NCI-H748 treated with DMSO at 0.1 percent for 48 hours (cell line): ENCODE measurements around the gene PPA2.
"Not testable (repeated sequence)": the region's sequence is repeated elsewhere in the genome, so short reads cannot be mapped to it uniquely, and the experiment has no call there.

Experiments
- DNase-seq: peaks from one replicate; lab custom pipeline; 2025; lab: John Stamatoyannopoulos, UW

PPA2 gene

DNA sequence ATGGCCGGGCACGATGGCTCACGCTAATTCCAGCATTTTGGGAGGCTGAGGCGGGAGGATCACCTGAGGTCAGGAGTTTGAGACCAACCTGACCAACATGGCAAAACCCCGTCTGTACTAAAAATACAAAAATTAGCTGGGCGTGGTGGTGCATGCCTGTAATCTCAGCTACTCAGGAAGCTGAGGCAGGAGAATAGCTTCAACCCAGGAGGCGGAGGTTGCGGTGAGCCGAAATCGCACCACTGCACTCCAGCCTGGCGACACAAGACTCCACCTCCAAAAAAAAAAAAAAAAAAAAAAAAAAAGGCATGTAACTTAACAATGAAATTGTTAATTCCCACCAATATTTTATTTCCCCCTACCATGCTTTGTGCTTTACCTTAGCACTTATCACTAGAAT is 15.3 kb downstream of the PPA2 start:
- not testable (repeated sequence) for DNase-seq

DNA sequence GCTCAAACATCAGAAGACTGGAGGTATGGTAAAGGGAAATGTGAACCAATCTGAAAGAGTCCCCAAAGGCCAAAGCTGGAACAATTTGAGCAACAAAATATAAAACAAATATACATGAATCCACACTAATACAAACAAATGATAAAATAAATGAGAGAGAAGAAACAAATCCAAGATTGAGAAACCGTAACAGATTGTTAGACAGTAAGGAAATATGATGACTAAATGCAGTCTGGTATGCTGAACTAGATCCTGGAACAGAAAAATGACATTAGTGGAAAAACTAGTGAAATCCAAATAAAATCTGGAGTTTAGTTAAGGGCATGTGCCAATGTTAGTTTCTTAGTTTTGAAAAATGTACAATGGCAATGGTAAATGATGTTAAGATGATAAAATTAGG is 15.9 kb downstream of the PPA2 start:
- no peak for DNase-seq

DNA sequence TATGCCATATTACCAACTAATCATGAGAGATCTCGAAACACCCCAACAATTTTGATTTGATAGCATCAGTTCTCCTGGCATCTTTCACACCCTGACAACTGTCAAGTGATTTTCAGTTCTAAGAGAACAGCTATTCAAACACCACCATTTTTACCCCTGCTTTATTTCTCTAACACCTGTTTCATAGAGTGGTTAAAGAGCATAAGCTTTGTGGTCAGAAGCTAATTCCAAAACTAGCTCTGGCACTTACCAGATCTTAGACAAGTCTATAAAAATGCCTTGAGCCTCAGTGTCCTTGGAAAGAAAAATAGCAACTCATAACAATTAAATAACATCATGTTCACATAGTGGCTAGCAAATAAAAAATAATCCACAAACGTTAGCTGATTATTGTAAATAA is 17.9 kb downstream of the PPA2 start:
- no peak for DNase-seq

DNA sequence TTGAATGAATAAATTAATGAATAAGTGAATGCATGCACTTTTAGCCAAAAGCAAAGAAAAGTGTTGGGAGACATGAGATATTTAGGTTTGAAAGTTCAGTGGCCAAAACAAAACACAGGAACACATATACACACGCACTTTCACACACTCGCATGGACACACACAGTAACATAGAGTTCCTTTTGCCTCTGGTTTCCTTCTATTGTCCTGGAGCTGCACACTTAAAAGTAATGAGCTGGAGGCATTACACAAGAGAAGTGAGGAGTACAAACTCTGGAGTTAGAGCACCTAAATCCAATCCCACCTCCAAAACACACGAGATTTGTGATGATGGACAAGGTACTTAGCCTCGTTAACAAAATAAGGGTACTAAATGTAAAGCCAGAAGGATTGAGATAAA is 18.7 kb downstream of the PPA2 start:
- DNase-seq = no peak

DNA sequence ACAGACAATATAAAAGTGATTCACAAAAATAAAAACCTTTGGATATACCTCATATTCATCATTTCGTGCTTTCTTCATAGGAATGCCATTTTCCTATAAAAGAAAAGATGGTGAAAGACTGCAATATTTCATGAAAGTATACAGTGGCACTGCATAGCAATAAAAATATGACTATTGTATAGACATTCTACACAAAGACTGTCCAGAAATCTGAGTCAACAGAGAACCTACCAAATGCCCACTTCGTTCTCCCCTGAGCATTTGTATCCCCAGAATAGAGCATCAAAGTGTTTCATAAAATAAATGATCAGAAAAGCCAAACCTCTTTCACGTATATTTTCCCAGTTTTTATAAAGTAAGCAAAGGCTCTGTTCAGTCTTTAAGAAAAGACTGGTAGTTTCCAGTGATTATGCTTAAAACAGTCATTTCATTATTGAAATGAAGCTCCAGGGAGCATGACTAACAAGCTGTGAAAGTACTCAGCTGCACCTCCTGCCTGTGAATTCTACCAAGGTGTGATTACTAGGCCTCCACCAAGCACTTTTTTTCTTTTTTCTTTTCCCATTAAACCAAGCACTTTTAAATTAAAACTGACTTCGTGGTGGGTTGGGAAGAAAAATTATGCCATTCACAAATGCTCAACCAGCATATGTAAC is 20.2 kb downstream of the PPA2 start:
- DNase-seq = no peak

DNA sequence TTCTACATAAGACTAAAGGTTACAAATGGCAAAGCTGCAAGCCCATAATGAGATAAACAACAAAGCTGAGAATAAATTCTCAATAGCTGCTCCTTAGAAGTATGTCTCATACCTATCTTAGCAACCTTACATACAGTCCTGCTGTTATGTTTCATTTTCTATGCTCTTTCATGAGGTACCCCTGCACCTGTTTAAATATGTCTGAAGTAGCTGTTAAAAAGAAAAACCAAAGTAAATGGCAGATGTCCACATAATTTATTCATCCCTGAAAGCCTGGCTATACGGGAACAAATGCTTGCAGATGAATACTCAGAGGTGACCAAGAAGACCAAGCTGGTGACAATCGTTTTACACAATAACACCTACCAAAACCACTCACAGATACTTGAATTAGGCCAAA is 22.5 kb downstream of the PPA2 start:
- peak; percentile 60 for DNase-seq

DNA sequence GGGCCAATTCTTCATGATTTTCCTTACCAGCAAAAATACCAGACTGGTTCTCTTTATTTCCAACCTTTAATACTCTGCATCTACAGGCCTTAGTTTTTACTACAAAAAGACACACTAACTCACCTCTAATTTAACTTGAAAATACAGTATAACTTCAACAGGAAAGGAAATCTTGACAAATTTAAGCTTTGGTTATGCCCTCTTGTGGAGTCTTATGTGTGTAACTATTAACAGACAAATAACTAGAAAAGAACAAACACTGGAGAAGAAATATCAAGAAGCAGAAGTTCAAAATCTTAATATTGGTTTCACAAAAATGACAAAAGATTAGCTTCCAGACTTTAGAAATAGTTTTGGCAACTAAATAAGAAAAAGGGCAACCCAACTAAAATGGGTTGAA is 33.0 kb downstream of the PPA2 start:
- DNase-seq = no peak

DNA sequence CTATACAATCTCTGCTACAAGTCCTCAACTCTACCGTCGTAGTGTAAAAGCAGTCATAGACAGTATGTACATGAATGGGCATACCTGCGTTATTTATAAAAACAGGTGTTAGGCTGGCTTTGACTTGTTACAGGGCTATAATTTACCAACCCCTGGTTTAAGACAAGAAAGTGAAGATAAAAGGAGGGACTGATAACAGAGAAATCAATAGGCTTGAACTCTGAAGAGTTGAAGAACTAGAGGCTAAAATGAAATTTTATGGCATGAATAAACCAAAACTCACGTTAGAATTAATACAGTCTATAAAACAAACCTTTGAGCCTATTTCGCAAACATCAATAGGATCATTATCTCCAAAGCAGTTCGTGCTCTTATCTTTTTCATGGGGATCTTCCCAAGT is 36.2 kb downstream of the PPA2 start:
- no peak for DNase-seq

DNA sequence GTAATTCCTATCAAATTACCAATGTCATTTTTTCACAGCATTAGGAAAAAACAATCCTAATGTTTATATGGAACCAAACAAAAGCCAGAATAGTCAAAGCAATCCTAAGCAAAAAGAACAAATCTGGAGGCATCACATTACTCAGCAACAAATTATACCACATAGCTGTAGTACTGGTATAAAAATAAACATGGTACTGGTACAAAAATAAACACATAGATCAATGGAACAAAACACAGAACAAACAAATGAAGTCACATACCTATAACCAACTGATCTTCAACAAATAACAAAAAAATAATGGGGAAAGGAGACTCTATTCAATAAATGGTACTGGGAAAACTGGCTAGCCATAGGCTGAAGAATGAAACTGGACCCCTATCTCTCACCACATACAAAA is 37.4 kb downstream of the PPA2 start:
- no peak for DNase-seq

DNA sequence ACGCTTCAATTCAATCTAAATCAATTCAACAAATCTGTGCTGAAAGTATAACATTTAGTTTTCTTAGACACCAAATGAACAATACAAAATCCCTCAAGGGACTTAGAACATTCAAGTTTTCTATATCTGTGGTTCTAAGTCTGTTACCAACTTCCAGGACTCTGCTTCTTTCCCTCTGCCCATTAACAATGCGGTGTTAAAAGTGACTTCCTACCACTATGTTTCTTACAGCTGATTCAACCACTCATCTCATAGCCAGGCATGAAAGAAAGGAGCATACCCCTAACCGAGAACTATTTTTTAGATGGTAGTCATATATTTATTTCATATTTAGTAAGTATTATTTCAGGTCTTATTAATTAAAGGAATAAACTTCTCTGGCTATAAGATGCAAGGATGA is 38.9 kb downstream of the PPA2 start:
- no peak for DNase-seq

DNA sequence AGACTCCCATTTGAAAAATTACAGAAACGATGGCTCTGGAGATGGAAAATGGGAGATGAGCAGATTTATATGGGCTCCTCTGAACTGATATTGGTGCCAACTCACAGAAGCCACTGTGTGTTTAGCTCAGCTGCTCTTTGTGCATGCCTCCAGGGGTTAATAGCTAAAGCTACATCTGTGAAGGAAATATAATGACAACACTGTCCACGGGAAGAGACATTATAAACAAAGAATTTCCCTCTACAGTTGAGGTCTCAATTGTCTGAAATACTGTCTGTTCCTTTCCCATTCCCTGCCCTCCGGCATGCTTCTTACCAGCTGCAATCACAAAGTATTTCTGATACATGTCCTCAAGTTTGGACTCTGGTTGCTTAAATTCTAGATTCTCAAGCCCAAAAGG is 40.4 kb downstream of the PPA2 start:
- DNase-seq = peak; percentile 5

DNA sequence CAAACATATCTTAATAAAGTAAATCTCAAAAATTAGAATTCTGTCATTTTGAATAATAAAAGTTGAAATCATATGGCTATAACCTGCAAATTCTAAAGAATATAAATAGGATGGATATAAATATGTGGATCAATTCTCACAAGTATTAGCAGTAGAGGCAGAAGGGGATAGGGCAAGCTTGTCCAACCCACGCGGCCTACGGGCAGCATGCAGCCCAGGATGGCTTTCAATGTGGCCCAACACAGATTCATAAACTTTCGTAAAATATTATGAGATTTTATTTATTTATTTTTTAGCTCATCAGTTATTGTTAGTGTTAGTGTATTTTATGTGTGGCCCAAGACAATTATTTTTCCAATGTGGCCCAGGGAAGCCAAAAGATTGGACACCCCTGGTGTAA is 41.4 kb downstream of the PPA2 start:
- DNase-seq = no peak

DNA sequence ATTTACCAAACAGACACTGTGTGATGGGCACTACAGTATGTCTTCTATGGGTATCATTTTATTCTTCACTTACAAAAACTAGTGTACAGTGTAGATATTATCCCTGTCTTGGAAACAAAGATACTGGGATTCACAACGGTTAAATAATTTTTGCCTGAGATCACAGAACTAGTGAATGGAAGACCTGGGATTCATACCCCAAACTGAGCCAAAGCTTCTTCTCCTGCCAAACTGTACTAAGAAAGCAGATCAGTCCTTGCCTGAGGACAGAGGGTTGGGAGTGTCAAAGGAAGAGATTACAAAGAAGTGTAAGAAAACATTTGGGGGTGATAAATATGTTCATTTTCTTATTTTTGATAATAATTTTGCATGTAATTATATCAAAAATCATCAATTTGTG is 43.1 kb downstream of the PPA2 start:
- DNase-seq = no peak

DNA sequence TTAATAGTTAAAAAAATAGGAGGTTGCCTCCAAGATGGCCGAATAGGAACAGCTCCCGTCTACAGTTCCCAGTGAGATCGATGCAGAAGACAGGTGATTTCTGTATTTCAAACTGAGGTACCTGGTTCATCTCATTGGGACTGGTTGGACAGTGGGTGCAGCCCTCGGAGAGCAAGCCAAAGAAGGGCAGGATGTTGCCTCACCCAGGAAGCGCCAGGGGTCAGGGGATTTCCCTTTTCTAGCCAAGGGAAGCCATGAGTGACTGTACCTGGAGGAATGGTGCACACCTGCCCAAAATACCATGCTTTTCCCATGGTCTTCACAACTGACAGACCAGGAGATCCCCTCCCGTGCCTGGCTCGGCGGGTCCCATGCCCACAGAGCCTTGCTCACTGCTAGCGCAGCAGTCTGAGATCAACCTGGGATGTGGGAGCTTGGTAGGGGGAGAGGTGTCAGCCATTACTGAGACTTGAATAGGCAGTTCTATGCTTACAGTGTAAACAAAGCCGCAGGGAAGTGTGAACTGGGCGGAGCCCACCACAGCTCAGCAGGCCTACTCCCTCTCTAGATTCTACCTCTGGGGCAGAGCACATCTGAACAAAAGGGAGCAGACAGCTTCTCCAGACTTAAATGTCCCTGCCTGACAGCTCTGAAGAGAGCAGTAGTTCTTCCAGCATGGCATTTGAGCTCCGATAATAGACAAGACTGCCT is 47.5 kb downstream of the PPA2 start:
- no peak for DNase-seq

DNA sequence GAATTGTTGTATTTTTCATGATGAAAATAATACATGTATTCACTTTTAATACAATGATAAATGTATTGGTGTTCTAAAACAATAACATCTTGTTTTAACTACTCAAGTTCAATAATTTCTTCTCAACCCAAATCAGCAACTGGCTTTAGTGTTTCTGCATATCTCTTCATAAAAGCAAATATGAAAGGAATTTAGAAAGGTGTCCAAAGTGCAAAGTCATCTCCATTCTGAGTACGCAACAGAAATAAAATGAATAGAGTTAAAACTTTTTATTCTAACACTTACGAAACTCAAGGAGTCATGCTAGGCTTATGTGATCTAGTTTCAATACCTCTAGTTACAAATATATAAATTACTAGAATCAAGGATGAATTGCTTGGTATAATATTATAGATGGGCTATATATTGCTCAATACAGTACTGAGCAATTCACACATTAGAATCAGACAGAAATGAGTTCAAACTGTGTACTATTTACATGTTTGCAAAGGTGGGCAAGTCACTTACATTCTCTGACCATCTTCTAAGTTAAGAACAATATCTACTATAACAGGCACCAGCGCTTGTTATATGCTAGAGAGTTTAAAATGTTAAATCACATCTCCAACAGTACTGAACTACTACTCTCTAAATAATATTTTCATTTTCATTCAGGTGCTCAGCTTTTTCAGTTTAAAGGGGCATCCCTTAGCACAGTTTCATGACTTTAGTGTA is 51.5 kb downstream of the PPA2 start:
- no peak for DNase-seq

DNA sequence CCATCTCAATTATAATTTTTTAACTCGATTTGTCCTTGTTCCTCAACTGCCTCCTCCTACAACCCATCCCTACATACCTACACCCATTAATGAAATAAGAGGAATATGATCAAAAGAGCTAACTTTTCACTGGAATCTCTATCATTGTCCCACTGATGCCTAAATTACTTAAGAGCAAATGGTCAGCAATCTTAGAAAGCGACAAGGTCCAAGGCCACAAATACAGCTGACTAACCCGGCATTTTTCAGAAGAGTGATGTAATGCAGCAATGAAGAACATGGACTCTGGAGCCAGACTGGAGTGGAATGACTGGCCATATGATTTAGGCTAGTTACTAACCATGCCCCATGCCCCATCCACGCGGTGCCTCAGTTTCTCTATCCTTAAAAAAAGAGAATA is 56.2 kb downstream of the PPA2 start:
- no peak for DNase-seq

DNA sequence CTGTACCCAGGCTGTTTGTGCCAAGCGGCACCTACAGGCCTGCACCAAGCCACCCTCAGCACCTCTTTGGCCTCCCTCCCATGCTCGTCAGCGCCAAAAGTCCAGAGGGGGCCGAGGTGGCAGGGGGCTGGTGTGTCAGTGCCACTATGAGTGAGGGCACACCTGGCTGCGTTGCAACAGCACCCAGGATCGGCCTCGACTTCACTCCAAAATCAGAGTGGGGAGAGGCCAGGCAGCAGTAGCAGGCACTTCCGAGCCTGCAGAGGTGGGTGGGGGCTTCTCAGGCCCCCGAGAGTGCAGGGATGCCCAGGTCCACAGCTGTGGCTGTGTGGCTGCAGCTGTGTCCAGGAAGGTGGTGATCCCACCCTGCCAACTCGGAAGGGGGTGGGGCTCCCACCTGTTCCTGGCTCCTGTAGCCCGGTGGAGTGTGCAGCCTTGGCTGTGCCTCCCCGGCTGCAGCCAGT is 58.5 kb downstream of the PPA2 start:
- DNase-seq = no peak

DNA sequence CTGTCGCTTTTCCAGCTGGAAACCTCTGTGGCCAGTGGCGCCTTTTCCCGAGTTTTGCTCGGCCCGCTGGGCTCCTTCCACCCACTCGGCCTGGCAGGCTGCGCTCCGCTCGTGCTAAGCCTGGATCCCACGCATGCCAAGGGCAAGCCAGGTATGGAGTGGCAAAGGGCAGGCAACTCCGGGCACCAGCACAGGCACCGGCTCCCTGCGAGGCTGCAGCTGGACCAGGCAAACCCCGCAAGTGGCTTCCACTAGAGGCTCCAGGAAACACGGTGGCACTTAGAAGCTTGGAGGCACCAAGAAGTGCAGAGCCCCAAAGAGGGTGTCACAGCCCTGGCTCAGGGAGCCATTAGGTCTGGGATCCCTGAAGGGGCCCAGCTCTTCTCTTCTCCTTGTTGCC is 59.5 kb downstream of the PPA2 start:
- no peak for DNase-seq

DNA sequence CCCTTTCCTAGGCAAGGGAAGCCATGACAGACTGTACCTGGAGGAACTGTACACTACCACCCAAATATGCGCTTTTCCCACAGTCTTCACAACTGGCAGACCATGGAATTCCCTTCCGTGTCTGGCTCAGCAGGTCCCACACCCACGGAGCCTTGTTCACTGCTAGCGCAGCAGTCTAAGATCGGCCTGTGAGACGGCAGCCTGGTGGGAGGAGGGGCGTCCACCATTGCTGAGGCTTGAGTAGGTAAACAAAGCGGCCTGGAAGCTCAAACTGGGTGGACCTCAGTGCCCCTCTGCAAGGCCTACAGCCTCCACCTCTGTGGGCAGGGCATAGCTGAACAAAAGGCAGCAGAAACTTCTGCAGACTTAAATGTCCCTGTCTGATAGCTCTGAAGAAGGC is 64.7 kb downstream of the PPA2 start:
- not testable (repeated sequence) for DNase-seq

DNA sequence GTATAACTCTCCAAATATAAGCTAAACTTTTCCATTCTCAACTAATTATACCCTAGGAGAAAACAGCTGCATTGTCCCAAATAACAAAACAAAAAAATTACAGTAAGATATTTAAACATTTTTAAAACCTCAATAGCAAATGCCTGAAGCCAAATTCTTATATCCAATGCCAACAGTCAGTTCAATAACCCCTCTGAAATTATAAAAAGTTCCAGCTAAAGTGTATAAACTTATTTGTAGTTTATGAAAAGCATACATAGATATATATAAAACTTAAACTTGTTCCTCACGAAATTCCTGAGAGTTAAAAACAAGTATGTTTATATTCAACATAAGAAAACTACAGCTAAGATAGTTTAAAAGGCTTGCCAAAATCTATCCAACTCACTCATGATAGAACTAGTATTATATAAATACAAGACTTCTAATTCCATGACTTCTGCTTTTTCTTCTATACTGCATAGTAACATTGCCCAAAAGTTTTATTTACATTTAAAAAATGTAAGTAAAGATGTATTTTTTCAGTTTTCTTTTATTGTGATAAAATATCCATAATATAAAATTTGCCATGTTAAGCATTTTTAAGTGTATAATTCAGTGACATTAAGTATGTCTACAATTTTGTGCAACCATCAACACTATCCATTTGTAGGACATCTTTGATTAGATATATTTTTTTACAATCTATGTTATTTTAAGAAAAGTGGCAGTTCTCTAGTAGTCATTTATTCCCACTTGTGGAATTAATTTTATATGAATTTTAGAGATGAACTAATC is 72.8 kb downstream of the PPA2 start:
- no peak for DNase-seq

DNA sequence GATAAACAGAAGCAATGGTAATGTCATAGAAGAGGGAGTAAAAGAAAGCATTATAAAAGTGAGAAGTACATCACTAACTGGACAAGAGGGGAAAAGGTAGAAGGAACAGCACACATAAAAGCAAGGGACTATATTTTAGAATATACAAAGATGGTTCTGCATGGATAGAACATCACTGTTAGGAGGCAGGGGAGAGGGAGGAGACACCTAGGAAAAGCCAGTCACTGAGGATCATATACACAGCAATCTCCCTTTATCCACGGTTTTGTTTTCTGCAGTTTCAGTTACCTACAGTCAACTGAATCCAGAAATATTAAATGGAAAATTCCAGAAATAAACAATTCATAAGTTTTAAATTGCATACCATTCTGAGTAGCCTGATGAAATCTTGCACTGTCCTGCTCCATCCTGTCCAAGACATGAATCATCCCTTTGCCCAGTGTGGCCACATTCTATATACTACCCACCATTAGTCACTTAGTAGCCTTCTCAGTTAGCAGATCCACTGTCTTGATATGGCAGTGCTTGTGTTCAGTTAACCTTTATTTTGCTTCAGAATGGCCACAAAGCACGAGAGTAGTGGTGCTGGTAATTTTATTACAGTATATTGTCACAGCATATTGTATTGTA is 74.2 kb downstream of the PPA2 start:
- DNase-seq = no peak

DNA sequence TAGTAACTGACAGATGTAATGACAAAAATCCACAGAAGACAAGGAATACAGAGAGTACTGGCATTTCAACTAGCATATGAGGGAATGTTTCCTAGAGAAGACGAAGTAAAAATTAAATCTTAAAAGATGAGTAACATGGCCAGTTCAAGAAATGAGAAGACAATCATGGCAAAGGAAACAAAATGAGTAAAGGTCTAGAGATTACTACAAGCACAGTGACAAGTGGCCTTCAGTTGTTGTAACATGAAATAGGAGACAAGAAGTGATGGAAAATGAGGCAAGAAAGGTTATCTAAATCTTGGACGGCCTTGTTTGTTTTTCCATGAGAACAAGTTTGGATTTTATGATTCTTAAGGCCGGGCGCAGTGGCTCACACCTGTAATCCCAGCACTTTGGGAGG is 81.0 kb downstream of the PPA2 start:
- no peak for DNase-seq
